NCI-H187 (cell line): Measurements from ENCODE around the gene SMIM20.

ENCODE experiments used
- DNase-seq, 2 experiments: peaks; one replicate each; lab custom pipeline; 2025; lab: John Stamatoyannopoulos, UW

The SMIM20 gene

DNA sequence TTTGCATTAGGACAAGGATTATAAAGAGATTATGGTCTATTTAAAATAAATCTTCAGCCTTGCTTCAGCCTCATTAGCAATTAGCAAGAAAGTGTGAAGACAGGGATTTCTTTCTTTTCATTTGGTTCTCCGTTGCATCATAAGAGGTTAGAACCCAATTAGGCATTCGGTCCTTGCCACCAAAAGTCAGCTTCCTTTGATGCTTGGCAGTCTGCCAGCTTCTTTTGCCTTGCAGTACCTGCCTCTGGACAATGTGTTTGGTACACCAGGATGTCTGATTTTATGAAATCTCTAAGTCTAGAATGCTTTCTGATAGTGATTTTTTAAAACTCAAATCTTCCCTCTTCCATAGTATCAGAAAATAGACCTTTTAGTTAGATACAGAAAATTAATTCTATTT is 12.4 kb downstream of the SMIM20 start:
- peak in 1 of 2 experiments; percentile 20 for DNase-seq

- DNase-seq, result no peak
Observed at GRCh38 chr4:25927361-25928195, 13.6 kb downstream of the SMIM20 start.

GRCh38 chr4:25928379-25929297 is 14.6 kb downstream of the SMIM20 start:
- DNase-seq, result peak in 1 of 2 experiments; percentile 34

DNA sequence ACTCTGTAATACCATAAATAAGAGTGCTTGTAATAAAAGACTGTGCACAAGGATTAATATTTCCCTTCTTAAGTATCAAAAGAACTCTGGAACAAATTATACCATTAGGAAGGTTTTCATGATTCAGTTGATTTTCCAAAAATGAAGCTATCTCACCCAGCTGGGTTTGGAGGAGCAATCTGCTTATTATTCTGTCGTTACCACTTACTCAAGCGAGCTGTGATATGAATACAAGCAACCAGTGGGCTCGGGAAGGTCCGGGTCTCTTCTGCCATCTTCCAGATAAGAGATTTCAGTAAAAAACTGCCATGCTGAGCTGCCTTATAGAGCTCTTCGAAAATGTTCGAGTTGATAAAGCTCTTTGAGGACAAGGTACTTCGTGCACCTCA is 15.3 kb downstream of the SMIM20 start:
- no peak for DNase-seq

- DNase-seq, result no peak
Observed at GRCh38 chr4:25930731-25931354, 16.8 kb downstream of the SMIM20 start.

GRCh38 chr4:25936696-25937095 is 22.7 kb downstream of the SMIM20 start:
- DNase-seq, result no peak

GRCh38 chr4:25937801-25938200 is 23.8 kb downstream of the SMIM20 start:
- DNase-seq, result no peak

- DNase-seq, result no peak
Observed at GRCh38 chr4:25938366-25938765, 24.3 kb downstream of the SMIM20 start.

GRCh38 chr4:25938787-25939186 is 24.8 kb downstream of the SMIM20 start:
- no peak for DNase-seq

GRCh38 chr4:25939330-25939729 is 25.3 kb downstream of the SMIM20 start:
- no peak for DNase-seq

- DNase-seq, result no peak
Observed at GRCh38 chr4:25941457-25942221, 27.6 kb downstream of the SMIM20 start.

DNA sequence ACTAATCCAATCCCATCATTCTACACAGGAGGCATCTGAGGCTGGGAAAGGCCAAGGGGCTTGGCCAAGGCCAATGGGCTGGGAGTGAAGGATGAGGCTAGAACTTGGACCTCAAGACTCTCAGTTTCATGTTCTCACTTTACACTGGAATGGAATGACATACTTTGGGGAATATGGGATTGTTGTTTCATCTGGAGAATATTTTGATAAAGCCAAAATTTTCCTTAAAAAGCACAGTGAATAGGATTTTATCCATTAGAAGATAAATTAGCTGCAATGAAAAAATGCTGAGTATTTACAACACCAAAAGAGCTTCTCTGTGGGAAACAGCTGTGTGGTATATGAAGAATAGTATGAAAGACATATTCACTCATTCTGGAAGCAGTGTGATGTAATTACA is 29.3 kb downstream of the SMIM20 start:
- no peak for DNase-seq

- no peak for DNase-seq
Observed at GRCh38 chr4:25943805-25944204, 29.8 kb downstream of the SMIM20 start.

DNA sequence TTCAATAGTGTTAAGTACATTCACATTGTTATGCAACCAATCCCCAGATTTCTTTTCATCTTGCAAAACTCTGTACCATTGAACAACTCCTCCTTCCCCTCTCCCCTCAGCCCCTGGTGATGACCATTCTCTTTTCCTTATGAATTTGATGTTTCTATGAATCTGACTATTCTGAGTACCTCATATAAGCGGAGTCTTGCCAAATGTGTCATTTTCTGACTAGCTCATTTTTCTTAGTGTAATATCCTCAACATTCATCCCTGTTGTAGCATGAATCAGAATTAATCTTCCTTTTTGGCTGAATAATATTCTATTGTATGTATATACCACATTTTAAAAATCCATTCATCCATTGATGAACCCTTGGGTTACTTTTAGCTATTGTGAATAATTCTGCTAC is 34.0 kb downstream of the SMIM20 start:
- no peak for DNase-seq

DNA sequence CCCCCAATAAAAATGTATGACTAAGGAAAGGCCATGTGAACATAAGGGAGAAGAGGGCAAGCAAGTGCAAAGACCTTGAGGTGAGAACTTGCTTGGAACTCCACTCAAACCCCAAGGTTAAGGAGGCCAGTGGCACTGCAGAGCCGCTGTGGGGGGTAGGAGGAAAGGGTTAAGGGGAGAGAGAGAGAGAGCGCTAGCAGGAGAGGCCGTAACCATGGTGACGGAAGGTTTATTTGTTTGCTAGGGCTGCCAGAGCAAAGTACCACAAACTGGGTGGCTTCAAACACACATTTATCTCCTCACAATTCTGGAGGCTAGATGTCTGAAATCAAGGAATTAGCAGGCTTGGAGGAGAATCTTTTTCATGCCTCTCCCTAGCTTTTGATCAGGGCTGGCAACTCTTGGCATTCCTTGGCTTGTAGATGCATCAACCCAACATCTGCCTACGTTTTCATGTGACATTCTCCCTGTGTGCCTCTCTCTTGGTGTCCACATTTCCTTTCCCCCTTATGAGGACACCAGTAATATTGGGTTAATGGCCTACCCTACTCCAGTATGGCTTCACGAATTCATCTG is 35.2 kb downstream of the SMIM20 start:
- DNase-seq, result peak in 1 of 2 experiments; percentile 11

- no peak for DNase-seq
Observed at GRCh38 chr4:25949994-25950393, 36.0 kb downstream of the SMIM20 start.

- no peak for DNase-seq
Observed at GRCh38 chr4:25950461-25951389, 36.7 kb downstream of the SMIM20 start.

DNA sequence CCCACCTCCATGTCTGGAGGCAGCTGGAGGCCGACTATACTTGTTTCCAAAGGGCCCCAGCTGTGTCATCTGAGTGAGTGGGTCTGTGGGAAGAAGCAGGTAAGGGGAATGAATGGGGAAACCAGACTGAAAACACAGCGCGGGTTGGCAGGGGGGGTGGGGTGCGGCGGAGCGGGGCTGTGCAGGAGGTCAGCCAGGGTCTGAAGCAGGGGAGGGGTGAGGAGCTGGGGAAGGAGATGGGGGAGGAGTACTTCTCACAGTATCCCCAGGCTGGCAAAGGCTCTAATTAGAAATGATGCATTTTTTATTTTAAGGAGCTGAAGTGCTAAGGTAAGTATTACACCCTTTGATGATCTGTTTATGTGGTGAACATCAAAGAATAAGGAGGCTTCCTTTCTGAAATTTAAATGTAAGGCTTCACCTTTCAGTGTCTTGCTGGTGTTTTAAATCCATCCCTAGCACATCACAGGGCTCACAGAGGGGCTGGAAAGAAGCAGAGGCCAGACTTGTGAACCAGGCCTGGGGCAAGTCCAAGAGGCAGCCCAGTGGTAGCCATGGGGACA is 37.5 kb downstream of the SMIM20 start:
- no peak for DNase-seq

GRCh38 chr4:25953740-25954139 is 39.7 kb downstream of the SMIM20 start:
- no peak for DNase-seq
